ENCODE data around the gene UBA52.

DNA sequence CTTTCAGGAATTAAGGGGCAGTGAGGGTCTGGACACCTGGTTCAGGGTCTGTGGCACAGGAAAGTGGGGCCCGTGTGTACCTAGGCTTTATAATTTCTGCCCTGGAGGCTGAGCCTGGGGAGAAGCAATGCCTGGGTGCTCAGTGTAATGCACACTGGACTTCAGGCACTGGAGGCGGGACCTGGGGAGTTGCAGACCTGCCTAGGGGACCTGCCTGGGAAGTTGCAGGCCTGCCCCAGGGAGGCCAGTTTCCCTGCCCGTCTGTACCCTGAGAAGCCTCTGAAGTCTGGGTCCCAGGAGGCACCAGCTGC is 38.5 kb downstream of the UBA52 start:
- TF ChIP-seq POLR2A (IDR thresholded peaks at IDR 0.05; ENCODE audit: low read depth, low read length) (no peak), POLR2AphosphoS5 (IDR thresholded peaks at IDR 0.05; ENCODE audit: low read depth, low read length) (no peak), TAF1 (IDR thresholded peaks at IDR 0.05; ENCODE audit: low read depth, low read length) (no peak)
